ENCODE data around the gene TRAF1.

Gene TRAF1

DNA sequence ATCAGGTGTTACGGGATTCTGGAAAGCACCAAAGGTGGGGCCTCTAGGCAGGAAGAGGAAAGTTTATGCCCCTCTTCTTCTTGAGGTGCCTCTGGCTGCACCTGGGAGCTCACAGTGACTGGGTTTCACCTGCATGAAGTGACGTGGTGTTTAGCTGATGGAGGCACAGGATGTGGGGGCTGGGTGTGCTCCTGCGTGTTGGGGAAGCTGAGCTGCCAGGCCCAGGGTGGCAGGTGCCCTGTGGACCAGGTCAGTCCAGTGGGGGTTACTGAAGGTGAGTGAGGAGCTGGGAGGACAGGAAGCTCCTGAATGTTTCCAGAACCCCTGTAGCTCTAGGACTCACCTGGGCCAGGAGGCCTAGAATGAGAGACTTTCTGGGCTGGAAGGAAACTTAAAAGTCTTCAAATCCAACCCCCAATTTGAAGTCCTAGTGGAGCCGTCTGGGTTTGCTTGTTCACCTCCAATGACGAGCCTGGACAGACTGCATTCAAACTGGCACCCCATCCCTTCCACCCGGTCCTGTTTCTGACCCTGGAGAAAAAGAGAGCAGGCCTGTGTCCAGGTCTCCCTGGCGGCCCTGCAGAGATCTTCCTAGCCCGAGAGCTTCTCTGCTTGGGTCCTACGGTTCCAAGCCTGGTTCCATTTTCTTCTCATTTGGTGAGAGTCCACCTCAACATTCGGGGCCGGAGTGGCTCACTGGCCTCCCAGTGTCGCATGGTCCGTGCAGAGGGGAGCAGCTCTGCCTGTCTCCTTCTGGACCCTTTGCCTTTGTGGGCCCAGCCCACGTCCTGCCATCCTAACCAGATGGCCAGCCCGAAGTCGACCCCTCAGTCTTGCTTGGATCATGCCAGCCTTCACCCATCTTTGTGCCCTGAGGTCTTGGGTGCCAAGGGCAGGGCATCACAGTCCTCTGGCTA lies 22.3 kb downstream of the TRAF1 start:
- POLR2A ChIA-PET (ENCODE audit: low non-redundant PET): no interaction called here

DNA sequence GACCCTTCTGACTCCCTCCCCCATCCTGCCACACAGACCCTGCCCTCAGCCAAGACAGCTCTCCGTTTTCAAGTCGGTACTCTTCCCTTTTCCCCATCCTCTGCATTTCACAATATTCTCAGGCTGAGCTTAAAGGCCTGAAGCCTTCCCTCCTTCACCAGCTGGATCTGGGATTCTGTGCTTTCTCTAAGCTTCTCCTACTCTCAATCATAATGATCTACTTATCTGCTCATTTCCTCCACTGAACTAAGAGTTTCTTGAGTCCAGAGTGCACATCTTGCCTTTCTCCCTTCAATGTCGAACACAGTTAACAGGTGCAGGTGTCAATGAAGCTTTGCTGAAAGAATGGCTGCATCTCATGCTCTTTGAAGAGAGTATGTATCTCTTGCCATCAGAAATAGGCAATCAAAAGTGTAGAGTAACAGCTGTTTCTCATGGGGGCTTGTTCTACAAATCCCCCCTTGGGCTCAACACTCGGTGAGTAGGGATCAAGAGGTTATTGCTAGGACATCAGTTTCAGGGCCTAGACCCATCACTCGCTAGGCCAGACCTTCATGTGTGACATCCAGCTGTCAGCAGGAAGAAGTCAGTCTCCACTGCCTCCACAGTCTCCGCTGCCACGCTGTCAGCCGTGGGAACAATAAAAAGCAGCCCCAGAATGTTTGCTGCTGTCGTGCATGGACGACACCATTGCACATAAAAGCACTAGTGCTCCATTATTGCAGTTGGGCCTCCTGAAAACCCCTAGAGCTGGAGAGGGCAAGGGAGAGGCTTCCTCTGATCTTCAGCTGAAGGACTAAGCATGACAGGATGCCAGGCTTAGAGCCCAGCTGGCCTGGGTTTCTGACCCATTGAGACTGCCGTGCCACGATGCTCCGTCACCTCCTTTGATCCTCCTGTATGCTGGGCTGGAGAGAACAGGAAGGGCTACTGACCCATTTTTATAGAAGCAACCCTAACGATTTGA lies 23.7 kb downstream of the TRAF1 start:
- ChIA-PET CTCF (interaction anchor here (0.6 kb wide), 1 partner anchor 13 kb away, joined by 3 read pairs; no protein-coding TSS in a partner anchor), POLR2A (ENCODE audit: low non-redundant PET) (no interaction called here)
- no peak overlapping the region for H3K27ac ChIP-seq
- no peak for DNase-seq (ENCODE audit: low spot score)
- no peak for TF ChIP-seq CTCF (conservative IDR thresholded peaks at IDR 0.05; ENCODE audit: low read depth)

More for the DNA sequence above, 22.3 kb downstream of the TRAF1 start:
- TF ChIP-seq CTCF (conservative IDR thresholded peaks at IDR 0.05; ENCODE audit: low read depth): no peak
- CTCF ChIA-PET: no interaction called here
- DNase-seq (ENCODE audit: low spot score): no peak
- H3K27ac ChIP-seq: no peak overlapping the region

DNA sequence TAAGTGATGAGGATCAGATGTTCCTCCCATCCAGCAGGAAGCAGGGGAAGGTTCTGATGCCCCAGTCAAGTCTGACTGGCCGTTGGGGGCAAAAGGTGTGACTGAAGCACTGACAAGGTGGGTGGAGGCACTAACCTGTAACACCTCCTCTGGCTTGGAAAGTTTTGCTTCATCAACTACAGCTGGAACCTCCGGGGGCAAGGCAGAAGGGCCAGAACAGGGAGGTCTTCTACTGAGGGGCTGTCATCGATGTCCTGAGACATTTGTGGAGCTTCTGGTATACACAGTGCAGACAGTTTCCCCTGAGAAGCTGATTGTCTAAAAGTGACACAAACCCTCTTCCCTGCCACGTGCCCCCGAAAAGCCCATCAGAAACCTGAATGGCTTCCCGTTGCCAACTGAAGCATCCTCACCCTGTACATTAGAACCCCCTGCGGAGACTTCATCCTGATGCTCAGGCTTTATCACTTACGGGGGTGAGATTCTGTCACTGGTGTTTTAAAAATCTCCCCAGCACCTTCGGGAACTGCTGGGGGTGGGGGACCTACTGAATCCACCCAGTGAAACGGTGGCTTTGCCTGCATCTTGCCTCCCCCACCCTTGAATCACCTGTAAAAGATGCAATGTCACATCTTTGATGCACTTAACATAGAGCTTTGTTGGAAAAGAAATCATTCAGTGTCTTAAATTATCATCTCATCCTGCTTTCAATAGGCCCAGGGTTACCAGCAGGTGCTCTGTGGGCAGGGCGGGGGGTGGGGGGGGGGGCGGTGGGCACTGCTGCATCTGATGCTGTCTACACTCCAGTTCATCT lies 24.6 kb downstream of the TRAF1 start:
- CTCF ChIA-PET: interaction anchor here (0.6 kb wide), 2 partner anchors 12 to 148 kb away, joined by 3 read pairs; no protein-coding TSS in a partner anchor
- no peak overlapping the region for H3K27ac ChIP-seq
- POLR2A ChIA-PET (ENCODE audit: low non-redundant PET): no interaction called here
- DNase-seq (ENCODE audit: low spot score): no peak
- TF ChIP-seq CTCF (conservative IDR thresholded peaks at IDR 0.05; ENCODE audit: low read depth): no peak

DNA sequence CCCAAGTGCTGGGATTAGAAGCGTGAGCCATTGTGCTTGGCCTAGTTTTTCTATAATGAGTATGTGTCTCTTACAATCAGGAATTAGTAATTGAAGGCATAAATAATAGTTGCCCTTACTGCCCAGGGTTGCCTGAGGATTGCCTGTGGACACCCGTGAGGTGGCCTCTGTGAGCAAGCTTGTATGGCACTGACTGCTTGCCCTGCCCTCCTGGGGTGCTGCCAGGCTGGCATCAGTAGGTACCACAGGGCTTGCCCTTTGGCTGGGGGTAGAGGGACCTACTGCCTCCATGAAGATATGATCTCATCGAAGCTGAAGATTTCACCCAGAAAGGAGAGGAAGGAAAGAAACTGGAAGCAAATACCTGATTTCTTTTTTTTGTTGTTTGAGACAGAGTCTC lies 25.8 kb downstream of the TRAF1 start:
- H3K27ac ChIP-seq: no peak overlapping the region
- POLR2A ChIA-PET (ENCODE audit: low non-redundant PET): no interaction called here
- no peak for TF ChIP-seq CTCF (conservative IDR thresholded peaks at IDR 0.05; ENCODE audit: low read depth)
- DNase-seq (ENCODE audit: low spot score): no peak
- CTCF ChIA-PET: interaction anchor here (0.6 kb wide), 1 partner anchor 146 kb away, joined by 3 read pairs; no protein-coding TSS in a partner anchor

DNA sequence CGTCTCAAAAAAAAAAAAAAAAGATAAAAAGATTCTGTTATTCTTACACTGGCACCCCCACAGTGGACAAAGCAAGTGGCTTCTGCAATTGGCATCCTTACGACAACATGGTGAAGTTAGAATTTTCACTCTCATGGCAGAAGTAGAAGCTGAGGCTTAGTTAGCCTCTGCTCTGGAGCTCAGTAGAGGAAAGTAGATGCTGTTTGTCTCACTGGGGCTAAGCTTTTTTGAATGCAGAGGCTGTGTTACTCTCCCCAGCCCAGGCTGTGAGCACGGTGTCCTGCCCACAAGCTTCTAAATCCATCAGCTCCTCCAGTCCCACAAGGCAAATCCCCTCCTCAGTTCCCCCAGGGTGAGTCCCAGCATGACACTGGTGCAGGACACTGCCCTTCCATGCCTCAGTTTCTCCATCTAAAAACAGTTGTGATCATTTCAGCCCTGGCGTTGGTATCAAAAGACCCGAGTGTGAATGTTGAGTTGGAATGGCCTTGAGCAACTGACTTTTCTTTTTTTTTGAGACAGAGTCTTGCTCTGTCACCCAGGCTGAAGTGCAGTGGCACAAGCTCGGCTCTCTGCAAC lies 27.0 kb downstream of the TRAF1 start:
- no peak for DNase-seq (ENCODE audit: low spot score)
- ChIA-PET CTCF (no interaction called here), POLR2A (ENCODE audit: low non-redundant PET) (interaction anchor here (0.7 kb wide), 1 partner anchor 1362 kb away, joined by 3 read pairs; no protein-coding TSS in a partner anchor)
- no peak for TF ChIP-seq CTCF (conservative IDR thresholded peaks at IDR 0.05; ENCODE audit: low read depth)
- no peak overlapping the region for H3K27ac ChIP-seq
